Measurements from ENCODE around the gene NNMT. TPM values are rescaled to one million over a fixed set of nuclear protein-coding genes. Genes with fewer than 3 reads are reported as not detected.

The NNMT gene
- total RNA-seq, 1 experiment from 2014 or later: not detected

GRCh38 chr11:114284021-114284420, 12.2 kb upstream of the NNMT start:
- no peak overlapping the region for H2BK5ac ChIP-seq (ENCODE audit: insufficient read length, low read length)
- no peak overlapping the region for H3K4me2 ChIP-seq (ENCODE audit: insufficient read depth, insufficient read length, low read length)
- H4K20me1 ChIP-seq (ENCODE audit: control insufficient read depth, insufficient read depth, insufficient read length): no peaks in the 10 kb centered on the region
- no peak overlapping the region for H3K18ac ChIP-seq (ENCODE audit: insufficient read length, low read depth, low read length)
- H3K14ac ChIP-seq (ENCODE audit: insufficient read depth, low read length): no peak overlapping the region
- H2BK15ac ChIP-seq (ENCODE audit: low read depth, low read length): no peak overlapping the region
- no CpG with 5 or more reads among the region's 2 CpGs for WGBS (ENCODE audit: extremely low coverage, insufficient read length, low lambda C conversion rate)
- no peaks in the 10 kb centered on the region; the same call in 1 of the 2 replicates for H3K4me1 ChIP-seq (ENCODE audit: insufficient read depth, low read length)
- no peaks in the 10 kb centered on the region for H3K23me2 ChIP-seq (ENCODE audit: insufficient read length, low read depth, low read length, poor library complexity, severe bottlenecking)
- H3K27ac ChIP-seq (ENCODE audit: insufficient read length, low read depth, low read length): no peak overlapping the region
- TF ChIP-seq CTCF (conservative IDR thresholded peaks at IDR 0.05): no peak
- no peak overlapping the region for H2BK12ac ChIP-seq (ENCODE audit: insufficient read length, low read depth, low read length)
- H2AFZ ChIP-seq (ENCODE audit: low read length): no peak overlapping the region
- H2AK5ac ChIP-seq (ENCODE audit: insufficient read length, low read length): no peak overlapping the region
- no peak overlapping the region for H4K91ac ChIP-seq (ENCODE audit: insufficient read length, low read depth, low read length)
- no peaks in the 10 kb centered on the region for H3K36me3 Mint-ChIP-seq (ENCODE audit: insufficient read depth in 1 of 3, low read depth in 3 of 3)
- H3T11ph ChIP-seq (ENCODE audit: low read length): no peak overlapping the region
- no peak overlapping the region for H3K4ac ChIP-seq (ENCODE audit: low read depth, low read length)
- H3K4me3 Mint-ChIP-seq: no peak overlapping the region
- no peak overlapping the region for H3K23ac ChIP-seq (ENCODE audit: insufficient read length, low read depth, low read length)
- no peak overlapping the region for H3K9ac ChIP-seq (ENCODE audit: extremely low read depth, insufficient read length, low read length)
- no peaks in the 10 kb centered on the region for H3K9me3 Mint-ChIP-seq
- H3K4me1 Mint-ChIP-seq: peaks cover 0 to 16% of the 10 kb centered on the region in 2 experiments; a peak in 2 of 4 replicates
- H3K79me2 ChIP-seq (ENCODE audit: insufficient read depth, low read length): no peaks in the 10 kb centered on the region
- H3K27ac Mint-ChIP-seq: no peak overlapping the region
- H3K27me3 ChIP-seq (ENCODE audit: insufficient read depth, low read length): no peaks in the 10 kb centered on the region
- H3K9me3 ChIP-seq (ENCODE audit: control insufficient read depth, low read depth, low read length): no peaks in the 10 kb centered on the region
- no peak overlapping the region for H4K5ac ChIP-seq (ENCODE audit: insufficient read length, low read depth, low read length)
- no peak for DNase-seq
- H3K79me1 ChIP-seq (ENCODE audit: insufficient read depth, low read depth, low read length, poor library complexity, severe bottlenecking): no peaks in the 10 kb centered on the region
- no peaks in the 10 kb centered on the region; the same call in 1 of the 2 replicates for H3K27me3 Mint-ChIP-seq (ENCODE audit: low read depth)
- no peak overlapping the region for H2BK120ac ChIP-seq (ENCODE audit: low read depth, low read length, poor library complexity, severe bottlenecking)
- H2BK20ac ChIP-seq (ENCODE audit: low read depth, low read length, poor library complexity, severe bottlenecking): no peak overlapping the region
- no peak overlapping the region for H4K8ac ChIP-seq (replicated peaks; ENCODE audit: insufficient read length, low read depth, low read length)
- no peak overlapping the region for H3K56ac ChIP-seq (ENCODE audit: insufficient read length, low read depth, low read length)
